Right cardiac atrium (tissue), 5 donors: Measurements from ENCODE around the gene KCNAB1. TPM values are rescaled to one million over a fixed set of nuclear protein-coding genes. Genes with fewer than 3 reads are reported as not detected.

Experiments used
- ATAC-seq, 2 donors: fragments of 200-7000 bp; cut with Tn5 transposase; one replicate each; pipeline versions ENCODE4 v1.8.0 to v1.9.1; 2020; ENCODE audit warnings: moderate library complexity in 2 of 2, mild to moderate bottlenecking in 1 of 2
- DNase-seq, 3 donors: peaks; one replicate each; pipeline ENCODE4 v3.0.0-alpha.2; 2020
- H3K27ac ChIP-seq: one replicate; pipeline ENCODE4 v1.5.1; 2013; ENCODE audit warnings: mild to moderate bottlenecking, low read length, control low read depth, moderate library complexity
- H3K27me3 ChIP-seq: one replicate; pipeline ENCODE4 v1.6.1; 2013; ENCODE audit not compliant: control insufficient read depth, insufficient read depth
- H3K4me1 ChIP-seq: one replicate; pipeline ENCODE4 v1.6.1; 2013; ENCODE audit warnings: low read length; ENCODE audit not compliant: control insufficient read depth, insufficient read depth
- H3K4me3 ChIP-seq: one replicate; pipeline ENCODE4 v1.5.1; 2013; ENCODE audit warnings: low read length, control low read depth
- H3K9me3 ChIP-seq: one replicate; pipeline ENCODE4 v1.6.1; 2013; ENCODE audit warnings: low read length; ENCODE audit not compliant: control insufficient read depth
- WGBS: extraction: QIAGEN DNeasy Blood & Tissue Kit; methylation state at CpG from one replicate; pipeline ENCODE4 v1.1.7; 2013; 5-methylcytosine and 5-hydroxymethylcytosine counted together
- intact Hi-C, 4 donors: fragments of 100-400 bp; cut with DNase I; formaldehyde crosslinking; loops; one replicate each; pipeline versions ENCODE4 v1.11.0 to v1.14.0; 2022 to 2023
- polyA plus RNA-seq: library from polyadenylated mRNA; stranded (reverse); fragments of 200-250 nt; gene quantifications from one replicate; pipeline ENCODE4 v1.2.3, GENCODE V29; 2013
- total RNA-seq, 4 donors: library from RNA; stranded (reverse); fragmentation: NEBNext Ultra II Directional; extraction: Animal tissue kit (Norgen Biotek cat#: 25700); gene quantifications; one replicate each; pipeline ENCODE4 v1.2.1, GENCODE V29; 2021
- donor health status: healthy with polysubstance abuse.
- donor health status: DM: no; HTN: yes; CAD: no.
- donor health status: DM: no; HTN: no; CAD: no.
- donor health status: DM: no; HTN: yes; CAD: no; lungs with severe emphysema.
- donor health status: DM: yes; HTN: yes; CAD: no.

KCNAB1 gene
- total and polyA plus RNA-seq, 5 donors = 1.1 to 3.7 (median 2.0) TPM

- Histone ChIP-seq H3K27ac (no peak overlapping the region), H3K27me3 (no peaks in the 10 kb centered on the region), H3K4me1 (no peaks in the 10 kb centered on the region), H3K4me3 (no peak overlapping the region), H3K9me3 (no peaks in the 10 kb centered on the region)
- DNase-seq (no peak), ATAC-seq (no peak)
- intact Hi-C loops = no loop called here
Observed at GRCh38 chr3:156433910-156434309, 313.5 kb downstream of the KCNAB1 start.

- no peaks in the 10 kb centered on the region for H3K27me3 ChIP-seq
- H3K27ac ChIP-seq = no peak overlapping the region
- intact Hi-C loops = no loop called here
- ATAC-seq (no peak), DNase-seq (no peak)
- WGBS = 74% methylated on average over 3 of the region's 3 CpGs
- H3K9me3 ChIP-seq = no peaks in the 10 kb centered on the region
- no peaks in the 10 kb centered on the region for H3K4me1 ChIP-seq
- no peak overlapping the region for H3K4me3 ChIP-seq
Observed at GRCh38 chr3:156434921-156435320, 314.5 kb downstream of the KCNAB1 start.

GRCh38 chr3:156443079-156443478 is 322.7 kb downstream of the KCNAB1 start:
- no peaks in the 10 kb centered on the region for H3K4me1 ChIP-seq
- DNase-seq (no peak), ATAC-seq (peak in 1 of 2 donors; percentile 70)
- H3K27ac ChIP-seq = no peak overlapping the region
- H3K4me3 ChIP-seq = no peak overlapping the region
- WGBS = 69% methylated on average over 5 of the region's 5 CpGs
- H3K27me3 ChIP-seq = no peaks in the 10 kb centered on the region
- intact Hi-C loops = no loop called here
- H3K9me3 ChIP-seq = no peaks in the 10 kb centered on the region

GRCh38 chr3:156445117-156446090 is 325.0 kb downstream of the KCNAB1 start:
- H3K27me3 ChIP-seq = no peaks in the 10 kb centered on the region
- ATAC-seq = no peak
- DNase-seq = no peak
- 91% methylated on average over 10 of the region's 10 CpGs for WGBS
- no peak overlapping the region for H3K27ac ChIP-seq
- no peaks in the 10 kb centered on the region for H3K9me3 ChIP-seq
- H3K4me3 ChIP-seq = no peak overlapping the region
- intact Hi-C loops = no loop called here
- H3K4me1 ChIP-seq = no peaks in the 10 kb centered on the region

- ATAC-seq = no peak
- intact Hi-C loops = no loop called here
Observed at GRCh38 chr3:156448300-156448699, 327.9 kb downstream of the KCNAB1 start.

GRCh38 chr3:156449710-156450574 is 329.6 kb downstream of the KCNAB1 start:
- Histone ChIP-seq H3K27ac (no peak overlapping the region), H3K4me1 (no peaks in the 10 kb centered on the region), H3K4me3 (no peak overlapping the region), H3K27me3 (no peaks in the 10 kb centered on the region), H3K9me3 (no peaks in the 10 kb centered on the region)
- peak; percentile 60 to 62 for ATAC-seq
- no peak for DNase-seq
- intact Hi-C loops = loop anchor here in 1 of 4 donors (5.0 kb wide), 1 partner anchor 52 kb away; no protein-coding TSS in a partner anchor
- 60% methylated on average over 2 of the region's 2 CpGs for WGBS

More at GRCh38 chr3:156448300-156448699, 327.9 kb downstream of the KCNAB1 start:
- WGBS = 76% methylated on average over 1 of the region's 1 CpG
- Histone ChIP-seq H3K4me1 (no peaks in the 10 kb centered on the region), H3K4me3 (no peak overlapping the region), H3K27me3 (no peaks in the 10 kb centered on the region), H3K27ac (no peak overlapping the region), H3K9me3 (no peaks in the 10 kb centered on the region)
- DNase-seq = no peak

GRCh38 chr3:156455839-156456238 is 335.5 kb downstream of the KCNAB1 start:
- no peak overlapping the region for H3K4me3 ChIP-seq
- intact Hi-C loops = no loop called here
- DNase-seq (no peak), ATAC-seq (no peak)
- WGBS = 85% methylated on average over 4 of the region's 4 CpGs
- no peaks in the 10 kb centered on the region for H3K9me3 ChIP-seq
- H3K27ac ChIP-seq = no peak overlapping the region
- H3K4me1 ChIP-seq = no peaks in the 10 kb centered on the region
- no peaks in the 10 kb centered on the region for H3K27me3 ChIP-seq

GRCh38 chr3:156456771-156457224 is 336.4 kb downstream of the KCNAB1 start:
- no peak overlapping the region for H3K4me3 ChIP-seq
- H3K4me1 ChIP-seq = no peaks in the 10 kb centered on the region
- H3K27me3 ChIP-seq = no peaks in the 10 kb centered on the region
- no peak for ATAC-seq
- 92% methylated on average over 5 of the region's 5 CpGs for WGBS
- H3K27ac ChIP-seq = no peak overlapping the region
- no peak for DNase-seq
- intact Hi-C loops = no loop called here
- H3K9me3 ChIP-seq = no peaks in the 10 kb centered on the region

GRCh38 chr3:156459434-156459833 is 339.1 kb downstream of the KCNAB1 start:
- H3K4me1 ChIP-seq = peaks cover 2% of the 10 kb centered on the region
- no peak overlapping the region for H3K4me3 ChIP-seq
- WGBS = 50% methylated on average over 7 of the region's 7 CpGs
- no peak overlapping the region for H3K27ac ChIP-seq
- no peaks in the 10 kb centered on the region for H3K9me3 ChIP-seq
- intact Hi-C loops = no loop called here
- ATAC-seq = peak; percentile 41 to 76
- H3K27me3 ChIP-seq = no peaks in the 10 kb centered on the region
- DNase-seq = peak in 2 of 3 donors; percentile 55 to 64

GRCh38 chr3:156460206-156460611 is 339.8 kb downstream of the KCNAB1 start:
- ATAC-seq (no peak), DNase-seq (no peak)
- H3K9me3 ChIP-seq = no peaks in the 10 kb centered on the region
- intact Hi-C loops = no loop called here
- H3K4me3 ChIP-seq = no peak overlapping the region
- H3K4me1 ChIP-seq = peaks cover 2% of the 10 kb centered on the region
- 46% methylated on average over 2 of the region's 2 CpGs for WGBS
- H3K27me3 ChIP-seq = no peaks in the 10 kb centered on the region
- H3K27ac ChIP-seq = no peak overlapping the region

GRCh38 chr3:156461889-156462288 is 341.5 kb downstream of the KCNAB1 start:
- Histone ChIP-seq H3K4me3 (no peak overlapping the region), H3K4me1 (peaks cover 2% of the 10 kb centered on the region), H3K27ac (no peak overlapping the region), H3K27me3 (no peaks in the 10 kb centered on the region), H3K9me3 (no peaks in the 10 kb centered on the region)
- 97% methylated on average over 1 of the region's 1 CpG for WGBS
- ATAC-seq (no peak), DNase-seq (no peak)
- intact Hi-C loops = no loop called here
